DND-41 (cell line): ENCODE results near the gene TOGARAM1.
"Not testable (repeated sequence)": the region's sequence is repeated elsewhere in the genome, so short reads cannot be mapped to it uniquely, and the experiment has no call there.

ENCODE experiments used
- ATAC-seq: fragments of 200-7000 bp; cut with Tn5 transposase; 3 replicates; pipeline ENCODE4 v1.9.1; 2021; ENCODE audit warnings: low read depth; ENCODE audit not compliant: insufficient read depth
- DNase-seq: peaks from one replicate; pipeline ENCODE4 v3.0.0-alpha.2; 2020
- H2AFZ ChIP-seq: 2 replicates; pipeline ENCODE4 v1.6.0; 2012; ENCODE audit warnings: low read depth, low read length
- H3K27ac ChIP-seq: 2 replicates; pipeline ENCODE4 v1.5.1; 2012; ENCODE audit warnings: low read length, inconsistent platforms
- H3K27me3 ChIP-seq: fragments of 200-600 bp; sonication (generic); 2 replicates; pipeline ENCODE4 v1.6.0; 2012; ENCODE audit warnings: low read length, mild to moderate bottlenecking, inconsistent platforms; ENCODE audit not compliant: insufficient read depth, poor library complexity
- H3K36me3 ChIP-seq: 2 replicates; pipeline ENCODE4 v1.5.1; 2012; ENCODE audit warnings: low read length, inconsistent platforms; ENCODE audit not compliant: insufficient read depth
- H3K4me1 ChIP-seq: 2 replicates; pipeline ENCODE4 v1.5.1; 2012; ENCODE audit warnings: mild to moderate bottlenecking, low read length; ENCODE audit not compliant: insufficient read depth
- H3K4me2 ChIP-seq: 2 replicates; pipeline ENCODE4 v1.6.0; 2012; ENCODE audit warnings: mild to moderate bottlenecking, moderate library complexity, low read length, inconsistent platforms; ENCODE audit not compliant: insufficient read depth
- H3K4me3 ChIP-seq, 2 experiments: fragments of 200-600 bp in 1 of 2; shearing (Covaris generic) in 1 of 2; 2 replicates each; pipeline ENCODE4 v1.5.1; 2012 to 2016; ENCODE audit warnings: inconsistent platforms in 2 of 2, low read length in 2 of 2, mild to moderate bottlenecking in 2 of 2, low read depth in 1 of 2, moderate library complexity in 1 of 2
- H3K79me2 ChIP-seq: 2 replicates; pipeline ENCODE4 v1.6.0; 2012; ENCODE audit warnings: low read length, inconsistent platforms; ENCODE audit not compliant: insufficient read depth
- H3K9ac ChIP-seq: 2 replicates; pipeline ENCODE4 v1.6.0; 2012; ENCODE audit warnings: low read depth, mild to moderate bottlenecking, inconsistent platforms, low read length, moderate library complexity
- H3K9me3 ChIP-seq: 2 replicates; pipeline ENCODE4 v1.5.1; 2012; ENCODE audit warnings: low read length, moderate library complexity, mild to moderate bottlenecking, inconsistent platforms; ENCODE audit not compliant: insufficient read depth, severe bottlenecking
- H4K20me1 ChIP-seq: 2 replicates; pipeline ENCODE4 v1.6.0; 2012; ENCODE audit warnings: low read length; ENCODE audit not compliant: insufficient read depth
- CTCF ChIP-seq: IDR thresholded peaks from 2 replicates; pipeline ENCODE4 v1.5.1; 2012; ENCODE audit warnings: borderline replicate concordance, low read length, moderate library complexity, mild to moderate bottlenecking; ENCODE audit not compliant: poor library complexity, severe bottlenecking; ENCODE audit errors: extremely low read depth
- EZH2 ChIP-seq: IDR thresholded peaks from 3 replicates; pipeline ENCODE4 v1.6.1; 2012; ENCODE audit warnings: borderline replicate concordance, low read depth, mild to moderate bottlenecking, moderate library complexity, low read length, inconsistent platforms; ENCODE audit not compliant: severe bottlenecking

Gene TOGARAM1

DNA sequence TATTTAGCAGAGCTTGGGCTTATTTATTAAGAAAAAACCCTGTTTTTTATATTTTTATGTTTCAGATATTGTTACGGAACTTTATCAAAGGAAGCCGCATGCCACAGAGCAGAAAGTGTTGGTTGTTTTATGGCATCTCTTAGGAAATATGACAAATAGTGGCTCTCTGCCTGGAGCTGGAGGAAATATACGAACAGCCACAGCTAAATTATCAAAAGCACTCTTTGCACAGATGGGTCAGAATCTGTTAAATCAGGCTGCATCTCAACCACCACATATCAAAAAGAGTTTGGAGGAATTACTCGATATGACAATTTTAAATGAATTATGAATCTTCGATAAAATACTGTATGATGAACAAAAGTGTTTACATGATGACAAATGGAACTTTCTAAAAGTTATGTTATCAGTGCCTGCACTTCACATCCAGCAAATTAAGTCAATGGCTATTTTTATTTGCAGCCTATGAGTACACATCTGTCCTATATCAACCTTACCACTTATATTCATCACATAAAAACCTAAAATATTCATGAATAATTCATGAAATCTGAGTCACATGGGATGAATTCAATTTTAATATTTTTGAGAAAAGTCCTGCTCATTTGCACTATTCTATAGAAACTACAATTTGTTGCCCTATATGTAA lies 111.4 kb downstream of the TOGARAM1 start:
- DNase-seq: no peak
- Histone ChIP-seq H3K36me3 (peaks cover 10% of the 10 kb centered on the region; the same call in 1 of the 2 replicates), H3K27me3 (no peaks in the 10 kb centered on the region), H3K9me3 (no peaks in the 10 kb centered on the region), H3K79me2 (no peaks in the 10 kb centered on the region), H4K20me1 (no peaks in the 10 kb centered on the region), H3K4me1 (no peaks in the 10 kb centered on the region), H2AFZ (no peak overlapping the region), H3K4me3 (no peak overlapping the region), H3K27ac (no peak overlapping the region), H3K9ac (no peak overlapping the region), H3K4me2 (no peak overlapping the region)
- TF ChIP-seq CTCF (no peak), EZH2 (no peak)
- no peak for ATAC-seq

DNA sequence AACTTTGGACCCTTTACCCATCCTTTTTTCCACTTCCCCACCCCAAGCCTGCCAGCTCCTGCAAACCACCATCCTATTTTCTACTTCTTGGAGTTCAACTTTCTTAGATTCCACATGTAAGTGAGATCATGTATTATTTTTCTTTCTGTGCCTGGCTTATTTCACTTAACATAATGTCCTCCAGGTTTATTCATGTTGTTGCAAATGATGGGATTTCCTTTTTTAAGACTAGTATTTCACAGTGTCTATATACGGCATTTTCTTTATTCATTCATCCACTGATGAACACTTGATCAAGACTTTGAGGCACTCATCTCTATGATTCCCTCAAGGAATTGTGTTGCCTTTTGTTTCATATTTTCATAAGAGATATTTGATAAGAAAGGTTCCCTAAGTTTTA lies 116.3 kb downstream of the TOGARAM1 start:
- no peak overlapping the region for H3K9ac ChIP-seq
- DNase-seq (no peak), ATAC-seq (no peak)
- H2AFZ ChIP-seq: no peak overlapping the region
- H3K27me3 ChIP-seq: no peaks in the 10 kb centered on the region
- TF ChIP-seq EZH2 (no peak), CTCF (no peak)
- H3K4me2 ChIP-seq: no peak overlapping the region
- no peaks in the 10 kb centered on the region for H4K20me1 ChIP-seq
- H3K36me3 ChIP-seq: peaks cover 4% of the 10 kb centered on the region; the same call in 1 of the 2 replicates
- H3K9me3 ChIP-seq: no peaks in the 10 kb centered on the region
- no peak overlapping the region for H3K27ac ChIP-seq
- no peak overlapping the region for H3K4me3 ChIP-seq
- no peaks in the 10 kb centered on the region for H3K79me2 ChIP-seq
- H3K4me1 ChIP-seq: peaks cover 4% of the 10 kb centered on the region

- peaks cover 16% of the 10 kb centered on the region for H3K4me1 ChIP-seq
- not testable (repeated sequence) for H2AFZ ChIP-seq, H3K4me2 ChIP-seq, H3K9me3 ChIP-seq, ATAC-seq, H3K36me3 ChIP-seq, H3K9ac ChIP-seq, H3K27me3 ChIP-seq, H3K4me3 ChIP-seq, H3K27ac ChIP-seq, DNase-seq
- H4K20me1 ChIP-seq: peaks cover 11% of the 10 kb centered on the region; the same call in 1 of the 2 replicates
- H3K79me2 ChIP-seq: peaks cover 16% of the 10 kb centered on the region
Observed at GRCh38 chr14:45080416-45080968, 118.5 kb downstream of the TOGARAM1 start.

DNA sequence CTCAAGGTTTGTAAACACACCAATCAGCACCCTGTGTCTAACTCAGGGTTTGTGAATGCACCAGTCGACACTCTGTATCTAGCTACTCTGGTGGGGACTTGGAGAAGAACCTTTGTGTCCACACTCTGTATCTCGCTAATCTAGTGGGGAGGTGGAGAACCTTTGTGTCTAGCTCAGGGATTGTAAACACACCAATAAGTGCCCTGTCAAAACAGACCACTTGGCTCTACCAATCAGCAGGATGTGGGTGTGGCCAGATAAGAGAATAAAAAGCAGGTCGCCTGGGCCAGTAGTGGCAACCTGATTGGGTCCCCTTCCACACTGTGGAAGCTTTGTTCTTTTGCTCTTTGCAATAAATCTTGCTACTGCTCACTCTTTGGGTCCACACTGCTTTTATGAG lies 119.1 kb downstream of the TOGARAM1 start:
- peaks cover 22% of the 10 kb centered on the region for H3K79me2 ChIP-seq
- H2AFZ ChIP-seq, ATAC-seq, H3K4me2 ChIP-seq, H3K4me3 ChIP-seq, H3K27ac ChIP-seq, H3K27me3 ChIP-seq, H3K9me3 ChIP-seq, H3K9ac ChIP-seq, H3K36me3 ChIP-seq, DNase-seq: not testable (repeated sequence)
- peaks cover 17% of the 10 kb centered on the region; the same call in 1 of the 2 replicates for H4K20me1 ChIP-seq
- peaks cover 22% of the 10 kb centered on the region for H3K4me1 ChIP-seq
